Immature natural killer cell (primary cell): ENCODE data around the gene MYO3A. TPM values are rescaled to one million over a fixed set of nuclear protein-coding genes. Genes with fewer than 3 reads are reported as not detected.

Experiments
- DNase-seq, 3 donors: peaks; one replicate each; pipeline ENCODE4 v3.0.0; 2022; ENCODE audit warnings: mixed read lengths in 1 of 3
- H3K27ac Mint-ChIP-seq, 6 donors: one replicate each; pipeline ENCODE4 v1.8.0; 2020; ENCODE audit warnings: mixed read lengths in 6 of 6, mild to moderate bottlenecking in 5 of 6, inconsistent platforms in 4 of 6, moderate library complexity in 3 of 6
- H3K27me3 Mint-ChIP-seq, 3 donors: one replicate each; pipeline ENCODE4 v1.8.0; 2020 to 2021; ENCODE audit warnings: low read depth in 3 of 3, mild to moderate bottlenecking in 3 of 3, mixed read lengths in 3 of 3, moderate library complexity in 3 of 3, inconsistent platforms in 1 of 3
- H3K36me3 Mint-ChIP-seq, 3 donors: one replicate each; pipeline ENCODE4 v1.8.0; 2020; ENCODE audit warnings: mixed read lengths in 3 of 3, inconsistent platforms in 2 of 3, mild to moderate bottlenecking in 2 of 3
- H3K4me1 Mint-ChIP-seq, 2 donors: one replicate each; pipeline ENCODE4 v1.8.0; 2020; ENCODE audit warnings: inconsistent platforms in 2 of 2, mild to moderate bottlenecking in 2 of 2, mixed read lengths in 2 of 2, moderate library complexity in 1 of 2
- H3K4me3 Mint-ChIP-seq, 5 donors: one replicate each; pipeline ENCODE4 v1.8.0; 2020; ENCODE audit warnings: mild to moderate bottlenecking in 5 of 5, mixed read lengths in 5 of 5, inconsistent platforms in 3 of 5, moderate library complexity in 3 of 5
- H3K9me3 Mint-ChIP-seq, 6 donors: one replicate each; pipeline ENCODE4 v1.8.0; 2020; ENCODE audit warnings: mild to moderate bottlenecking in 6 of 6, mixed read lengths in 6 of 6, inconsistent platforms in 4 of 6, moderate library complexity in 3 of 6
- polyA plus RNA-seq, 3 donors: library from polyadenylated mRNA; unstranded; fragments of 300-500 nt; fragmentation: Illumina TruSeq; gene quantifications; one replicate each; pipeline ENCODE4 v1.2.3, GENCODE V29; 2021

The MYO3A gene
- polyA plus RNA-seq, 3 donors from 2014 or later: not detected

DNA sequence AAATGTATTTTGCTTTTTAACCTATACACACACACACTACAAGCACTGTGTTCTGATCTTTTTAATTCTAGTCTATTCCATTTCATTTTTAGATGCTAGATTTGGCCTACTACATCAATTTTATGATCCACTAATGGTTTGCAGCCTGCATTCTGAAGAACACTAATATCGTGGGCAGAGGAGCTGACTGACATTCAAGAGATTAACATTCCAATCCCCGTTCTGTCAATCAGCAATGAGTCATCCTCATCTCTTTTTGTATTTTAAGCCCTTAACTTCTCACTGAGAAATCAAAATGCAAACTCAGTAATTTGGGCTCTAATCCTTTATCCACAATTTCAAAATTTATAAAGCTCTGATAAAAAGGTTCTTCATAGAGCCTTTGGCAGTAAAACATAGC is 235.4 kb downstream of the MYO3A start:
- no peak overlapping the region for H3K27ac Mint-ChIP-seq
- no peak for DNase-seq
- H3K4me1 Mint-ChIP-seq: no peaks in the 10 kb centered on the region
- no peak overlapping the region for H3K4me3 Mint-ChIP-seq
- H3K9me3 Mint-ChIP-seq: no peaks in the 10 kb centered on the region
- peaks cover 2 to 8% (median 4%) of the 10 kb centered on the region in 3 donors for H3K27me3 Mint-ChIP-seq
- H3K36me3 Mint-ChIP-seq: no peaks in the 10 kb centered on the region

DNA sequence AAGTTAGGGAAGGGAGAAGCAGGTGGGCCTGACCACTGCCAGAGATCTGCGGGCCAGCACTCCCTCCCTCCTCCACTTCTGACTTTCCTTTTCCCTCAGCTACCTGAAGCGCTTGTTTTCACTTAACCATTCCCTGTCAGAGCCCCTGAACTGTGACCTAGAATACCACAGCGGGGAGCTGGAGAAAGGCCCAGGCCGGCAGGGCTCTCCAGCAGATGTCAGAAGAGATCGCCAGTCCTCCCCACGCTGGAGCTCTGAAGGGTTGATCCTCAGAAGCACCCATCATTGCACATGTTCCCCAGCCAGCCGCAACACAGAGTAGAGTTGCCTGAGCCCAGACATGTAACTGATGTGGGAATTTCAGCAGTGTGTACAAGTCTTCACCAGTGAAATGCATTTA is 238.1 kb downstream of the MYO3A start:
- no peaks in the 10 kb centered on the region for H3K36me3 Mint-ChIP-seq
- DNase-seq: no peak
- H3K27me3 Mint-ChIP-seq: peaks cover 4 to 8% (median 7%) of the 10 kb centered on the region in 3 donors
- no peak overlapping the region for H3K4me3 Mint-ChIP-seq
- H3K9me3 Mint-ChIP-seq: no peaks in the 10 kb centered on the region
- no peak overlapping the region for H3K27ac Mint-ChIP-seq
- H3K4me1 Mint-ChIP-seq: no peaks in the 10 kb centered on the region

DNA sequence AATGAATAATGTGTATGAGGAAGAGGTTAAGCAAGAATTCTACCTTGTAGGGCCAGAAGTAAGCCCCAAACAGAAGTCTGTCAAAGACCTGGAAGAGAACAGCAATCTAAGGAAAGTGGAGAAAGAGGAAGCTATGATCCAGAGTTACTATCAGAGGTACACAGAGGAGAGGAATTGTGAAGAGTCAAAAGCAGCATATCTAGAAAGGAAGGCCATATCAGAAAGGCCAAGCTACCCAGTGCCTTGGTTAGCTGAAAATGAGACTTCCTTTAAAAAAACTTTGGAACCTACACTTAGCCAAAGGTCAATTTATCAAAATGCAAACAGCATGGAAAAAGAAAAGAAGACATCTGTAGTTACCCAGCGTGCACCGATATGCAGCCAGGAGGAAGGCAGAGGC is 239.8 kb downstream of the MYO3A start:
- H3K9me3 Mint-ChIP-seq: no peaks in the 10 kb centered on the region
- no peak overlapping the region for H3K27ac Mint-ChIP-seq
- DNase-seq: no peak
- no peak overlapping the region for H3K4me3 Mint-ChIP-seq
- H3K4me1 Mint-ChIP-seq: no peaks in the 10 kb centered on the region
- H3K36me3 Mint-ChIP-seq: no peaks in the 10 kb centered on the region
- H3K27me3 Mint-ChIP-seq: peaks cover 4 to 10% (median 9%) of the 10 kb centered on the region in 3 donors

DNA sequence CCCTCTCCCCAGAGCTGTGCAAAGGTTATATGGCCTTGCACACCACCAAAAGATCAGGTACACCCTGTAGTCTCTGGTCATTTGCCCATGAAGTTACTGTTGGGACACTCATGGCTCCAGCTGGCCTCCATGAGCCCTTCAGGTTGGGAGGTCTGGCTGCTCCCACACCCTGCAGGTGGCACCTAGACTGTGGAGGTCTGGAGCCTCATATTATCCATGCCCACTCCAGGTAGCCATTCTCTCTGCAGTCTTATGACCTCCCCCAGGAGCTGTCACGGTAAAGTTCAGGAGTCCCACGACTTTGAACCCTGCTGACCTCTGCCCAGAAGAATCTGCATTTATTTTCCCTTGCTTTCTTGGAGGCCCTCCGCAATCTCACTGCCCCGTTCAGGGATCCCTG is 243.3 kb downstream of the MYO3A start:
- Mint-ChIP-seq H3K4me1 (no peaks in the 10 kb centered on the region), H3K36me3 (no peaks in the 10 kb centered on the region), H3K27ac (no peak overlapping the region), H3K27me3 (peaks cover 4 to 9% (median 5%) of the 10 kb centered on the region in 3 donors), H3K9me3 (no peaks in the 10 kb centered on the region), H3K4me3 (no peak overlapping the region)
- DNase-seq: no peak

DNA sequence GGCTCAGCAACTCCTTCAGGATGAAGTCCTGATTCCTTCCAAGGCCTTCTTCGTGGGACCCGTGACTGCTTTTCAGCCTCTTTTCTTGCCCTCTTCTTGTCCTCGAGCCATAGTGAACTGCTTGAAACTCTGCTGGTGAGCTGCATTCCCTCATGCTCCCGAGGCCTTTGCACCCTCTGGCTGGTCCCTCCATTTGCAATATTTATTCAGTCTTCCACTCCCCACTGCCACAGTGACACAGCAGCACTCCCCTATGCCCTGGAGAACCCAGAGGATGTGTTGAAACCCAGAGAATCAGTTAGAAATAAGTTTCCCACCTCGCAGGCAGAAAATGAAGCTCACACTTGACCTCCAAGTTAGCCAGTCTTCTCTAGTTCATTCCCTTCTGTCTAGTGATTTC is 260.2 kb downstream of the MYO3A start:
- no peaks in the 10 kb centered on the region for H3K4me1 Mint-ChIP-seq
- H3K9me3 Mint-ChIP-seq: no peaks in the 10 kb centered on the region
- no peaks in the 10 kb centered on the region for H3K36me3 Mint-ChIP-seq
- H3K27me3 Mint-ChIP-seq: peaks cover 0 to 9% (median 0%) of the 10 kb centered on the region in 3 donors
- no peak overlapping the region for H3K27ac Mint-ChIP-seq
- DNase-seq: no peak
- H3K4me3 Mint-ChIP-seq: no peak overlapping the region

DNA sequence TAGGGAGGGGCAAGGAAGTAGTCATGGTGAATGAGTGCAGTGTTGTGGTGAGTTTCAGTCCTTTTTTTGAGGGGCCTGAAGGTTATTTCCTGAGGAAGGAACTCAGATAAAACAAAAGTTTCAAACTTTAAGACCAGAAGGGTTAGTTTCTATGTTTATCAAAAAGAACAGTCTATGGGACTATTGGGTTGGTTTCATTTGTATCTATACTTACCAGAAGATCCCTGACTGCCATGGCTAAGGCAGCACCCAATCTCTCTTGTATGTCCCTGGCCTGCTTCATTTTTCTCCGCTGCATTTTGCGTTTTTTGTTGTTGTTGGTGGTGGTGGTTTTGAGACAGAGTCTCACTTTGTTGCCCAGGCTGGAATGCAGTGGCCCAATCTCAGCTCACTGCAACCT is 263.2 kb downstream of the MYO3A start:
- H3K36me3 Mint-ChIP-seq: no peaks in the 10 kb centered on the region
- no peaks in the 10 kb centered on the region for H3K4me1 Mint-ChIP-seq
- H3K4me3 Mint-ChIP-seq: no peak overlapping the region
- no peak overlapping the region for H3K27ac Mint-ChIP-seq
- DNase-seq: no peak
- peaks cover 0 to 5% (median 0%) of the 10 kb centered on the region in 3 donors for H3K27me3 Mint-ChIP-seq
- H3K9me3 Mint-ChIP-seq: no peaks in the 10 kb centered on the region

DNA sequence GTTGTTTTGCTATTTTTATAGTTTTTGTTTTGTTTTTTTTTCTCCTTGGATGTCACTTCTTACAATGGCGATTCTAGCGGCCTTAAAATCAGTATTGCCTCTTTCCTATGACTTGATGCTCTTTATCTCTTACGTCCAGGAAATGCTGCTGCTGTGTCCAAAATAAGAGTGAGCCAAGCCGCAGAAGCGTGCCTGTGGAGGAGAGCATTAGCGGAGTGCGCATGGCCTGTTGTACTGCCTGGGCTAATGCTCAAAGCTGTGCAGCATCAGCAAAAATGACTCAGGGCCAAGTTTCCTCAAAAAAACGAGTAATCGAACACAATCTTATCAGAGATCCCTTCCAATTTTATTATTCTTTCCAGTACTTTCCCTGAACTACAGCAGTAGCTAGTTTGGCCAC is 264.1 kb downstream of the MYO3A start:
- Mint-ChIP-seq H3K9me3 (no peaks in the 10 kb centered on the region), H3K4me3 (no peak overlapping the region), H3K27ac (no peak overlapping the region), H3K36me3 (no peaks in the 10 kb centered on the region), H3K27me3 (peaks cover 0 to 5% (median 0%) of the 10 kb centered on the region in 3 donors), H3K4me1 (no peaks in the 10 kb centered on the region)
- no peak for DNase-seq

DNA sequence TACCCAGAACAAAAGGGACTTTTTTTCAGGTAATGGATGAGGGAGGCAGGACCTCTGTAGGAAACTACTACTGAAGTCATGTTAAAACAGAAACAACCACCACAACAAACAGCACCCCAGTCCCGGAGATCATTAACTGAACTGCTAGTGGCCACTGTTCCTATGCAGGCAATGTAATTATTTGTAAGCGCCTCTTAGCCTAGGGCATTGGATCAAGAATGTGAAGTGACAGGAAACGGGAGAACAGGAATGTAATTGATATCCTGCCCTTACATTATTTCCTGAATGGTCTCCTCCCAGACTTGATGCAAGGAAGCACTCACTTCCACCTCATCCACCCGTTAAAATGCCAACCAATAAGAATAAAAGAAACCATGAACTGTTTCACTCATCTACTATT is 265.8 kb downstream of the MYO3A start:
- DNase-seq: no peak
- Mint-ChIP-seq H3K9me3 (no peaks in the 10 kb centered on the region), H3K27ac (no peak overlapping the region), H3K4me3 (no peak overlapping the region), H3K27me3 (peaks cover 1 to 5% (median 2%) of the 10 kb centered on the region in 3 donors), H3K36me3 (no peaks in the 10 kb centered on the region), H3K4me1 (no peaks in the 10 kb centered on the region)

DNA sequence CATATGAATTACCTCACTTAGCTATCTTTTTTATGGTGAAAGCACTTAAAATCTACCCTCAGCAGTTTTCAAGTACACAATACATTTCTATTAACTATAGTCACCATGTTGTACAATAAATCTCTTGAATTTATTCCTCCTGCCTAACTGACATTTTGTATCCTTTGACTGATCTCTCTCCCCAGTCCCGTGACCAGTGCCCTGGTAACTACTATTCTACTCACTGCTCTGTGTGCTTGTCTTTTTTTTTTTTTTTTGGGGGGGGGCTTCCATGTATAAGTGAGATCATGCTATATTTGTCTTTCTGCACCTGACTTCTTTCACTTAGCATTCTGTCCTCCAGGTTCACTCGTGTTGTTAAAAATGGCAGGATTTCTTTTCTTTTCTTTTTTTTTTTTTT is 271.2 kb downstream of the MYO3A start:
- Mint-ChIP-seq H3K36me3 (no peaks in the 10 kb centered on the region), H3K9me3 (no peaks in the 10 kb centered on the region), H3K4me3 (no peak overlapping the region), H3K27me3 (peaks cover 2 to 5% (median 4%) of the 10 kb centered on the region in 3 donors), H3K4me1 (no peaks in the 10 kb centered on the region), H3K27ac (no peak overlapping the region)
- DNase-seq: no peak

DNA sequence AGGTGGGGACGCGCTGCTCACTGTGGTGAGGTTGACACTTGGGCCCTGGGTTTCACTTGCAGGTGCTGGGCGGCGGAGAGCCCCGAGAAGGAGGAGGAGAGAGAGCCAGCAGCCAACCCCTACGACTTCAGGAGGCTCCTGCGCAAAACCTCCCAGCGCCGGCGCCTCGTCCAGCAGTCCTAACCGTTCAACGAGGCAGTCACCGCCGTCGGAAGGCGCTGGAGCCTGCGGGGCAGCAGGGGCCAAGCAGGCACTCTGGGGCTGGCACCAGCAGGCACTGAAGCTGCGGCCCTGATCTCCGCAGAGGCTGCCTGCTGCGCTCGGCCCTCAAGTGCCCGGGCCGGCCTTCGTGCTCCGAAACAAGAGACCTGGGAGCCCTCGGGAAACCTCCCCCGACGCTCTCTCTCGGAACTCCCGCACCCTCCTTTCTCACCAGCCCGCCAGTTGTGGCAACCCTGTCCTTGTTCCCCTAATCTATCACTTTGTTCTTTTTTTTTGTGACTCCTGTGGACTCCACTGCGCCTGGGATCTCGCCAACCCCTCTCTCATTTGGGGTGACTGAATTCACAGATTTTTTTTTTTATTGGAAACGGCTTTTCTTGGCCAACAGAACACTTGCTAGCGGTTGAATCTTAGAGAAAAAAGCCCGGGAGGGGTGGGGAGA is 277.9 kb downstream of the MYO3A start:
- DNase-seq: no peak
- H3K27ac Mint-ChIP-seq: no peak overlapping the region
- H3K27me3 Mint-ChIP-seq: peaks cover 15 to 26% (median 23%) of the 10 kb centered on the region in 3 donors
- H3K4me1 Mint-ChIP-seq: peaks cover 7 to 9% of the 10 kb centered on the region in 2 donors
- no peaks in the 10 kb centered on the region for H3K9me3 Mint-ChIP-seq
- H3K4me3 Mint-ChIP-seq: no peak overlapping the region
- H3K36me3 Mint-ChIP-seq: no peaks in the 10 kb centered on the region

DNA sequence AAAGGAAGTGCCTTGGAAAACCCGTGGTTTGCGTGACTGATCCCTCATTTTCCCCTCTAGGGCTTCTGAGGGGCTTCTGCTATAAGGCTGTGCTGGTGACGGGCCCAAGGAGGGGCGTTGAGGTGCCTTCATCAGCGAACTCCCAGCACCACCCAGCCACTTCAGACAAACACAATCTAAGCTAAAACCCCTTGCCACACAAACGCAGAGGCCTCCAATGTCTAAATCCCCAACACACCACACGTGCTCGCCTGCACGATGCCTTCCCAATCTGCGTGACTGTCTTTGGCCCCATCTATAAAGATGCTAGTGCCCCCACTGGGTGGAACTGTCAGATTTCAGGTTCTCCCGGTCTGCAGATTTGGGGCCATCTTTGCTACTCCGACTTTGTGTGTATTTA is 278.5 kb downstream of the MYO3A start:
- no peak overlapping the region for H3K27ac Mint-ChIP-seq
- no peaks in the 10 kb centered on the region for H3K9me3 Mint-ChIP-seq
- peaks cover 8 to 9% of the 10 kb centered on the region in 2 donors for H3K4me1 Mint-ChIP-seq
- no peaks in the 10 kb centered on the region for H3K36me3 Mint-ChIP-seq
- H3K27me3 Mint-ChIP-seq: peaks cover 17 to 28% (median 28%) of the 10 kb centered on the region in 3 donors
- no peak overlapping the region for H3K4me3 Mint-ChIP-seq
- DNase-seq: no peak

DNA sequence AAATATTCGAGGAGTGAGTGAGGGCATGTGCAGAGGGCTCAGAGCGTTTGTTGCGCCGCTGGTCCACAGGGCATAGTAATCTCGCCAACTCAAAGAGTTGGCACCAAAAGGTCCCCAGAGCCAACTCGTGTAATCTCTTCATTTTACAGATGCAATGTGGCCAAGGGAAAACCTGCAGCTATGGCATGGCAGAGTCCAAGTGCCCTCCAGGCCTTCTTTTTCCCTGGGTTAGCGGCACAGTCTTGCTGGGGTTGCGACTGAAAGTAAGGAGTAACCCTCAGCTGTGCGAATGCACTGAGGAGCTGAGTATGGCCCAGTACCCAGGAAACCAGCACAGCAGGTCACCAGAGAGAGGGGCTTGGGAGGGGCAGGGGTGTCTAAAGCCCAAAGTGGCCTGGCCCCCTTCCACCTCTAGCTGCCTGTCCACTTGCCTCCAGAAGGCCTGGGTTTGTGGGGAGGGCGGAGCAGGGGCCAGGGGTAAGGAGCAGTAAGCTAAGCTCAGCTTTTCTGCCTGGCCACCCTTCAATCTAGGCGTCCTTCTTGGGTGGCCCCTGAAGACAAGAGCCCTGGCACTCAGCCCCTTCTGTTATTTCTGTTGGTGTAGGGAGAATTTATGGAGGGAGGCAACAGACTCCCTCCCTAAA is 279.2 kb downstream of the MYO3A start:
- Mint-ChIP-seq H3K27ac (no peak overlapping the region), H3K9me3 (no peaks in the 10 kb centered on the region), H3K36me3 (peaks cover 0 to under 1% (median 0%) of the 10 kb centered on the region in 3 donors), H3K4me1 (peaks cover 10% of the 10 kb centered on the region in 2 donors), H3K4me3 (no peak overlapping the region), H3K27me3 (peaks cover 21 to 28% (median 28%) of the 10 kb centered on the region in 3 donors)
- no peak for DNase-seq

DNA sequence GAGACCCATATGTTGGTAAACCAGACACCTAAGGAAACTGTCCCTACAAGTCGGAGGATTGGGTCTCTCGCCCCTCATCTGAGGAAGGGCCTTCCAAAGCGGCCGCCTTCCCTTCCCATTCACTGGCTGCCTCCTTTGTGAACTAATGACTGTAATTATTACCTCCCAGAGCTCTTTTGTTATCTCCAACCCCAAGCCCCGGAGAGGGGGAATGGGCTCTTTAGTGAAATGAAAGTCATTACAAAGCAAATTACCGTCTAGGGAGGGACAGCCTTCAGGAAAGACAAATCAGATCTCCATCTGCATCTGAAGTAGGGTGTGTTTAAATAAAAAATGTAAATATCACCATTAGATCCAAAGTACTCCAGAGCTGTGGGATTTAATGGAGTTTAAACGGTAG is 280.0 kb downstream of the MYO3A start:
- Mint-ChIP-seq H3K4me3 (no peak overlapping the region), H3K4me1 (peaks cover 13 to 16% of the 10 kb centered on the region in 2 donors), H3K27me3 (peaks cover 25 to 36% (median 32%) of the 10 kb centered on the region in 3 donors), H3K36me3 (peaks cover 0 to 3% (median 0%) of the 10 kb centered on the region in 3 donors), H3K27ac (no peak overlapping the region), H3K9me3 (no peaks in the 10 kb centered on the region)
- no peak for DNase-seq

DNA sequence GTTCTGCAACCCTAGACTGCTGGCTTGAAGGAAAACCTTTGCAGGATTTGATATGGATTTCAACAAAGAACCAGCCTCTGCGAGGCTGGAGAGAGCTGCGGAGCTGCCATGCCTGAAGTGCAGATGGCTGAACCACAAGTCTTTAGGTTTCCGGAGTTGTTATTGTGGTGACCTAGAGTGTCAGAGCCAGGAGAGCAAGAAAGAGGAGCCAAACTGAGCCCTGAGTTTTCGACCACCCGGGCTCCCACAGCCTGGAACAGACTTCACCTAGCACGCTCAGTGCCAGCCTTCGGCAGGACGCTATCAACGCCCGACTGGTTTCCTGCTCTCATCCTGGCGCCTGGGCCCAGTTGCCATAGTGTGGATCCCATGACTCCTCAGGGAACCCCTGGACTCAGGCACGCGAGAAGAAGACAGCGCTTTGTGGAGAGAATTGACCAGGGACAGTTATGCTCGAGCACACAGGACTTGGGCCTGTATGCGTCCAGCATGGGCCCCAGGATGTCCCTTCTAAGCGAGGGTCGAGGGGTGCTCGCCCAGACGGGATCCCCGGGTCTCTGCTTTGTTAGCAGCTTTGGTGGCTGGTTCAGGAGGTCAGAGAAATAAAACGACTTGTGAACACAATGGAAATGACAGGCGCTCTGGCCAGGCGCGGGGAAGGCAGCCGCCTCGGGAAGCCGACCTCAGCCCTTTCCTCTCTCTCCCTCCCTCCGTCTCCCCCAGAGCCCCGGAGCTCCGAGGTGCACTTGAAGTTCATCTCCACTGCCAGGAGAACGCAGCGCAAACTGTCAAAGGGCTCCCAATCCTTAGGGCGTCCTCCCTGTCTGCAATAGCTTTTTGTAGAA is 280.7 kb downstream of the MYO3A start:
- H3K27ac Mint-ChIP-seq: no peak overlapping the region
- no peaks in the 10 kb centered on the region for H3K9me3 Mint-ChIP-seq
- peak overlapping the region in 3 of 5 donors; percentile 13 to 40 (median 19) for H3K4me3 Mint-ChIP-seq
- H3K36me3 Mint-ChIP-seq: peaks cover 0 to 3% (median 0%) of the 10 kb centered on the region in 3 donors
- no peak for DNase-seq
- H3K27me3 Mint-ChIP-seq: peaks cover 28 to 41% (median 32%) of the 10 kb centered on the region in 3 donors
- peaks cover 13 to 16% of the 10 kb centered on the region in 2 donors for H3K4me1 Mint-ChIP-seq
